HCT116 (cell line): ENCODE measurements around the gene LRRC47. TPM values are rescaled to one million over a fixed set of nuclear protein-coding genes. Genes with fewer than 3 reads are reported as not detected.

ENCODE experiments used
- ATAC-seq: fragments of 200-7000 bp; cut with Tn5 transposase; 2 replicates; pipeline ENCODE4 v1.9.1; 2020; ENCODE audit warnings: mild to moderate bottlenecking, moderate library complexity
- BruUV-seq: library from RNA; stranded (reverse); fragments of 400-500 nt; replicated peaks from 2 replicates; lab custom pipeline; 2021; lab: Mats Ljungman, UMichigan
- CTCF ChIA-PET: fragments of 300-600 bp; sonication (Branson Sonifier 250); formaldehyde crosslinking; loops from one replicate; lab custom pipeline; 2021; ENCODE audit warnings: antibody characterized with exemption; lab: Charles Lee
- POLR2A ChIA-PET: fragments of 300-600, 350-600 bp; sonication (Branson Sonifier 250); formaldehyde crosslinking; loops from one replicate; lab custom pipeline; 2021; ENCODE audit warnings: antibody characterized with exemption; lab: Charles Lee
- RAD21 ChIA-PET, 2 experiments: fragments of 300-600 bp; sonication (Branson Sonifier 250); formaldehyde crosslinking; loops; one replicate each; lab custom pipeline; 2023; ENCODE audit warnings: low total read pairs in 2 of 2; ENCODE audit not compliant: uncharacterized antibody in 2 of 2, unreplicated experiment in 2 of 2, low non-redundant PET in 1 of 2; lab: Charles Lee
- DNase-seq: peaks from one replicate; pipeline ENCODE4 v3.0.0-alpha.2; 2010; ENCODE audit warnings: low read depth, low spot score
- H2AFZ ChIP-seq: fragments of 200-600 bp; shearing (Covaris generic), sonication (generic); 2 replicates; pipeline ENCODE4 v1.6.1; 2017; ENCODE audit warnings: low read depth, mixed run types, mixed read lengths, antibody characterized with exemption, low read length; ENCODE audit not compliant: poor library complexity, severe bottlenecking
- H3K27ac ChIP-seq: 2 replicates; pipeline ENCODE4 v1.5.1; 2012; ENCODE audit warnings: low read depth, low read length
- H3K27me3 ChIP-seq: fragments of 200-600 bp; sonication (generic); 2 replicates; pipeline ENCODE4 v1.6.1; 2016; ENCODE audit warnings: mixed run types, low read length, mixed read lengths; ENCODE audit not compliant: insufficient read depth
- H3K36me3 ChIP-seq, 2 experiments: fragments of 200-500 bp in 1 of 2; fragments of 200-600 bp in 1 of 2; sonication (Bioruptor generic) in 1 of 2; sonication (generic) in 1 of 2; 2 replicates each; pipeline versions ENCODE4 v1.5.1 to v1.6.1; 2014 to 2016; ENCODE audit warnings: low read length in 2 of 2, inconsistent platforms in 1 of 2, mixed read lengths in 1 of 2, mixed run types in 1 of 2; ENCODE audit not compliant: insufficient read depth in 2 of 2, control insufficient read depth in 1 of 2
- H3K4me1 ChIP-seq, 2 experiments: fragments of 200-600 bp in 1 of 2; sonication (generic) in 1 of 2; 2 replicates each; pipeline versions ENCODE4 v1.5.1 to v1.6.1; 2012 to 2017; ENCODE audit warnings: low read length in 2 of 2, inconsistent platforms in 1 of 2, mild to moderate bottlenecking in 1 of 2, mixed read lengths in 1 of 2, mixed run types in 1 of 2, moderate library complexity in 1 of 2; ENCODE audit not compliant: insufficient read depth in 2 of 2, control insufficient read depth in 1 of 2
- H3K4me2 ChIP-seq: fragments of 200-600 bp; sonication (generic); 2 replicates; pipeline ENCODE4 v1.6.1; 2017; ENCODE audit warnings: mixed run types, low read length, mixed read lengths
- H3K4me3 ChIP-seq, 2 experiments: fragments of 200-600 bp in 1 of 2; sonication (generic) in 1 of 2; replicated peaks in 1 of 2; 2 replicates each; pipeline ENCODE4 v1.5.1; 2011 to 2016; ENCODE audit warnings: low read length in 2 of 2, control low read depth in 1 of 2, low read depth in 1 of 2, mild to moderate bottlenecking in 1 of 2, mixed read lengths in 1 of 2, mixed run types in 1 of 2
- H3K79me2 ChIP-seq: fragments of 200-600 bp; sonication (generic); 2 replicates; pipeline ENCODE4 v1.6.1; 2017; ENCODE audit warnings: mild to moderate bottlenecking, mixed run types, low read length, moderate library complexity, mixed read lengths; ENCODE audit not compliant: insufficient read depth
- H3K9ac ChIP-seq: fragments of 200-600 bp; sonication (generic); 2 replicates; pipeline ENCODE4 v1.6.1; 2016; ENCODE audit warnings: low read length, mixed read lengths
- H3K9me2 ChIP-seq: fragments of 200-600 bp; sonication (generic), shearing (Covaris generic); 2 replicates; pipeline ENCODE4 v1.6.1; 2017; ENCODE audit warnings: mixed run types, mild to moderate bottlenecking, moderate library complexity; ENCODE audit not compliant: insufficient read depth
- H3K9me3 ChIP-seq, 2 experiments: fragments of 200-500 bp in 1 of 2; fragments of 200-600 bp in 1 of 2; sonication (Bioruptor generic) in 1 of 2; sonication (generic) in 1 of 2; 2 replicates each; pipeline ENCODE4 v1.6.1; 2014 to 2017; ENCODE audit warnings: low read length in 2 of 2, mixed read lengths in 2 of 2, inconsistent platforms in 1 of 2, low read depth in 1 of 2, mild to moderate bottlenecking in 1 of 2, mixed run types in 1 of 2, moderate library complexity in 1 of 2; ENCODE audit not compliant: control insufficient read depth in 1 of 2, insufficient read depth in 1 of 2
- H4K20me1 ChIP-seq: fragments of 200-600 bp; sonication (generic), shearing (Covaris generic); 2 replicates; pipeline ENCODE4 v1.6.1; 2017; ENCODE audit warnings: mixed run types, mild to moderate bottlenecking, moderate library complexity; ENCODE audit not compliant: insufficient read depth
- CBX3 ChIP-seq: IDR thresholded peaks from 2 replicates; pipeline ENCODE4 v1.6.1; 2012; ENCODE audit warnings: low read depth
- CEBPB ChIP-seq: IDR thresholded peaks from 2 replicates; pipeline ENCODE4 v1.6.1; 2012; ENCODE audit warnings: low read depth
- EGR1 ChIP-seq: IDR thresholded peaks from 2 replicates; pipeline ENCODE4 v1.6.1; 2012; ENCODE audit warnings: low read depth
- ELF1 ChIP-seq: IDR thresholded peaks from 2 replicates; pipeline ENCODE4 v1.6.1; 2012; ENCODE audit warnings: low read depth, borderline replicate concordance
- EZH2phosphoT487 ChIP-seq: fragments of 200-600 bp; IDR thresholded peaks from 2 replicates; pipeline ENCODE4 v1.6.1; 2018; ENCODE audit warnings: antibody characterized with exemption, borderline replicate concordance
- JUND ChIP-seq: IDR thresholded peaks from 2 replicates; pipeline ENCODE4 v1.6.1; 2012
- POLR2A ChIP-seq: IDR thresholded peaks from 2 replicates; pipeline ENCODE4 v1.7.0; 2011; ENCODE audit warnings: borderline replicate concordance; ENCODE audit not compliant: insufficient read depth, insufficient read length; ENCODE audit errors: extremely low read depth
- RAD21 ChIP-seq: IDR thresholded peaks from 2 replicates; pipeline ENCODE4 v1.6.1; 2012; ENCODE audit warnings: low read depth, mild to moderate bottlenecking
- SIN3A ChIP-seq: IDR thresholded peaks from 2 replicates; pipeline ENCODE4 v1.6.1; 2012; ENCODE audit warnings: low read depth
- SP1 ChIP-seq: IDR thresholded peaks from 2 replicates; pipeline ENCODE4 v1.6.1; 2012; ENCODE audit warnings: low read depth
- ZFX ChIP-seq: fragments of 450-650 bp; IDR thresholded peaks from 2 replicates; pipeline ENCODE4 v1.6.1; 2017
- ZNF274 ChIP-seq: fragments of 200-500 bp; sonication (Bioruptor generic); IDR thresholded peaks from 2 replicates; pipeline ENCODE4 v1.6.1; 2014; ENCODE audit warnings: mild to moderate bottlenecking, low read depth, low read length, inconsistent platforms
- intact Hi-C: fragments of 100-400 bp; cut with micrococcal nuclease; formaldehyde crosslinking; loops from 2 replicates; pipeline ENCODE4 v1.10.0; 2022
- total RNA-seq: library from RNA; stranded (reverse); gene quantifications from one replicate; pipeline ENCODE4 v1.2.1, GENCODE V29; 2021; ENCODE audit not compliant: unreplicated experiment
- TF ChIP-seq, protein P1 (sequence below): IDR thresholded peaks from 2 replicates; pipeline ENCODE4 v1.6.1; 2012

LRRC47 gene
- total RNA-seq, 1 experiment from 2014 or later: 48.0 TPM

DNA sequence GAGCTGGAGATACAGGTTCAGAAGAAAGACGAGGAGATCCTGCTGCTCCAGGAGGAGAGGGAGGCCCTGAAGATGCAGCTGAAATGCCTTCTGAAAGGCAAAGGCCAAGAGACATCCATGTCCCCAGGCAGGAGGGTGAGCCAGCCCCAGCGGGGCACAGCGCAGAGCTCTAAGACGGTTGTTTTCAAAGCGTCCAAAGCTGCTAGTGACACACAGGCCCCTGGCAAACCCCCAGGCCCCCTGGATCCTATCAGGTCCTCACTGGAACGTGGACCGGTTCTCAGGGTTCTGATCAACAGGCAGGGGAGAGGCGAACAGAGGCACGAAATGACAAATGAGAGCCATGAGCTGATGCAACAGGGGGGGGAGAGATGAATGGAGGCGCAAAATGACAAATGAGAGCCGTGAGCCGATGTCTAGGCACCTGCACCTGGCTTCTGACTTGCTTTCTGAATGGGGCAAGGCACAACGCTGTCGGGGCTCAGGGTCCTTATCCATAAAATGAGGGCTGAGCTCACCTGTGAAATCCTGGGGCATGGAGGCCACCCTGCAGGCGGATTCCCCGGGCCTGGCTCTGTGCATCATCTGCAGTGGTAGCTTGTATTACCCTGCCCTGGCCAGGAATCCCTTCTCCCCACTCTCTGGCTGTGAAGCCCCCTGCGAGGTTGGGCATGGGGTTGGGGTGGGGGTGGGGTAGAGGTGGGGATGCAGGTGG lies 34.8 kb downstream of the LRRC47 start:
- Histone ChIP-seq H3K4me2 (no peak overlapping the region), H2AFZ (no peak overlapping the region), H3K36me3 (no peaks in the 10 kb centered on the region), H3K27ac (no peak overlapping the region), H3K4me1 (no peaks in the 10 kb centered on the region), H3K4me3 (no peak overlapping the region), H3K79me2 (no peaks in the 10 kb centered on the region), H3K9me2 (no peaks in the 10 kb centered on the region), H3K27me3 (peaks cover 7% of the 10 kb centered on the region; the same call in 1 of the 2 replicates), H3K9ac (no peak overlapping the region), H3K9me3 (no peaks in the 10 kb centered on the region), H4K20me1 (no peaks in the 10 kb centered on the region)
- no peak for DNase-seq
- ATAC-seq: no peak
- intact Hi-C loops: no loop called here
- ChIA-PET RAD21 (no interaction called here), POLR2A (no interaction called here), CTCF (no interaction called here)
- no TSS peak for BruUV-seq
- TF ChIP-seq CBX3 (no peak), EZH2phosphoT487 (no peak), POLR2A (no peak), CEBPB (no peak), JUND (no peak), ZFX (no peak), ZNF274 (no peak), SP1 (no peak), EGR1 (no peak), ELF1 (no peak), SIN3A (no peak), RAD21 (no peak)
- TF ChIP-seq, protein P1, sequence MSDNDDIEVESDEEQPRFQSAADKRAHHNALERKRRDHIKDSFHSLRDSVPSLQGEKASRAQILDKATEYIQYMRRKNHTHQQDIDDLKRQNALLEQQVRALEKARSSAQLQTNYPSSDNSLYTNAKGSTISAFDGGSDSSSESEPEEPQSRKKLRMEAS: no peak

DNA sequence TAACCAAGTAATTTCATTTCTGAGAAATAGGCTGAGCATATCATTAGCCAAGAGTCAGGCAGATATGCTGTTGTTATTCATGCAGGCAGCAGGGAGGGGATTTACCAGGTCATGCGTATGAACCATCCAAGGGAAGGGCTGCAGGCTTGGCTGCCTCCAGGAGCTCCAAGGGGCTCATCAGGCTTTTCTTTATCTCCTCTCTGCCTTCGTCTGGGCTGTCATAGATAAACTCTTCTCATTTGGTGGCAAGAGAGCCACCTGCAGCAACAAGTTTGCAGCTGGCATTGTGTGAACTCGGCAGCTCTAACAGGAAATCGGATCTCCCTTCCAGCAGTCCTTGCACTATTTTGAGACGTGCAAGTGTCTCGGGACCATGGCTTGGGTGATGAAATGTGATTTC lies 36.5 kb downstream of the LRRC47 start:
- ChIA-PET POLR2A (no interaction called here), RAD21 (no interaction called here), CTCF (interaction anchor here (0.7 kb wide), 1 partner anchor 35 kb away, joined by 3 read pairs; no protein-coding TSS in a partner anchor)
- no peak overlapping the region for H3K27ac ChIP-seq
- peaks cover 7% of the 10 kb centered on the region; the same call in 1 of the 2 replicates for H3K27me3 ChIP-seq
- no peak overlapping the region for H3K4me3 ChIP-seq
- no peaks in the 10 kb centered on the region for H3K36me3 ChIP-seq
- H4K20me1 ChIP-seq: no peaks in the 10 kb centered on the region
- no peaks in the 10 kb centered on the region for H3K4me1 ChIP-seq
- H2AFZ ChIP-seq: no peak overlapping the region
- no TSS peak for BruUV-seq
- H3K79me2 ChIP-seq: no peaks in the 10 kb centered on the region
- H3K4me2 ChIP-seq: no peak overlapping the region
- no peak for ATAC-seq
- TF ChIP-seq SIN3A: no peak
- H3K9me3 ChIP-seq: no peaks in the 10 kb centered on the region
- intact Hi-C loops: no loop called here
- DNase-seq: no peak
- H3K9me2 ChIP-seq: no peaks in the 10 kb centered on the region
- H3K9ac ChIP-seq: no peak overlapping the region
